Measurements from ENCODE around the gene ZNF765. TPM values are rescaled to one million over a fixed set of nuclear protein-coding genes. Genes with fewer than 3 reads are reported as not detected.
"Not testable (repeated sequence)": the region's sequence is repeated elsewhere in the genome, so short reads cannot be mapped to it uniquely, and the experiment has no call there.

ZNF765 gene
- polyA plus RNA-seq, 3 donors: 1.5 to 5.0 (median 3.4) TPM

DNA sequence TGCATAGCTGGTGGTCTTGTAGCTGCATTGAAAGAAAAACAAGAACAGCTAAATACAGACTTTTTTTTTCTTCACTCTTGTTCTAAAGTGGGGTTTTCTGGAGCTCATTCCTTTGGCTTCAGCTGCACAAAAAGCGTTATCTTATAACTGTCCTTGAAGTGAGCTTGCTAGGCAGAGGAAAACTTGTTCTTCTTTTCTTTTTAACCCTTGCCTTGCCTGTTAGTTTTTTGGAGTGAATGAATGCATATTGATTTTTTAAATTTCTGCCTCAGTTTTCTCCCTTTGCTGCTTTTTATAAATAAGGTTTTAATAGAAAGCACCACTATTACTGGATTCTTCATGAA lies 1.5 kb downstream of the ZNF765 start:
- H3K4me3 ChIP-seq (replicated peaks in 1 of 3; ENCODE audit: low read depth in 2 of 3, low read length in 3 of 3): peak overlapping the region in 1 of 3 experiments; percentile 94
- peaks cover 31 to 40% of the 10 kb centered on the region in 2 donors for H3K36me3 Mint-ChIP-seq
- peaks cover 13 to 19% of the 10 kb centered on the region in 2 donors for H3K4me1 ChIP-seq (ENCODE audit: control insufficient read depth in 1 of 2, insufficient read depth in 2 of 2, low read length in 2 of 2)
- H3K27me3 ChIP-seq (ENCODE audit: control insufficient read depth in 2 of 2, insufficient read depth in 2 of 2, low read length in 2 of 2): no peaks in the 10 kb centered on the region
- H3K9ac ChIP-seq (ENCODE audit: insufficient read depth, low read length, poor library complexity, severe bottlenecking): no peak overlapping the region
- TF ChIP-seq, protein P1, sequence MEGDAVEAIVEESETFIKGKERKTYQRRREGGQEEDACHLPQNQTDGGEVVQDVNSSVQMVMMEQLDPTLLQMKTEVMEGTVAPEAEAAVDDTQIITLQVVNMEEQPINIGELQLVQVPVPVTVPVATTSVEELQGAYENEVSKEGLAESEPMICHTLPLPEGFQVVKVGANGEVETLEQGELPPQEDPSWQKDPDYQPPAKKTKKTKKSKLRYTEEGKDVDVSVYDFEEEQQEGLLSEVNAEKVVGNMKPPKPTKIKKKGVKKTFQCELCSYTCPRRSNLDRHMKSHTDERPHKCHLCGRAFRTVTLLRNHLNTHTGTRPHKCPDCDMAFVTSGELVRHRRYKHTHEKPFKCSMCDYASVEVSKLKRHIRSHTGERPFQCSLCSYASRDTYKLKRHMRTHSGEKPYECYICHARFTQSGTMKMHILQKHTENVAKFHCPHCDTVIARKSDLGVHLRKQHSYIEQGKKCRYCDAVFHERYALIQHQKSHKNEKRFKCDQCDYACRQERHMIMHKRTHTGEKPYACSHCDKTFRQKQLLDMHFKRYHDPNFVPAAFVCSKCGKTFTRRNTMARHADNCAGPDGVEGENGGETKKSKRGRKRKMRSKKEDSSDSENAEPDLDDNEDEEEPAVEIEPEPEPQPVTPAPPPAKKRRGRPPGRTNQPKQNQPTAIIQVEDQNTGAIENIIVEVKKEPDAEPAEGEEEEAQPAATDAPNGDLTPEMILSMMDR (IDR thresholded peaks at IDR 0.05): no peak
- H3K27ac Mint-ChIP-seq: no peak overlapping the region
- no peaks in the 10 kb centered on the region for H4K20me1 ChIP-seq (ENCODE audit: insufficient read depth, low read length)
- WGBS (ENCODE audit: insufficient coverage): no CpG with 5 or more reads among the region's 1 CpG
- intact Hi-C loops (cut with micrococcal nuclease): loop anchor here (5.0 to 10.0 kb wide), 5 partner anchors 36 to 432 kb away; partner anchors contain the start of genes ZNF665 (in 2 of the 2), ZNF761 (in 1 of the 2), ZNF813 (in 1 of the 2) and ZNF816 (in 1 of the 2)
- peaks cover 0 to 4% (median 1%) of the 10 kb centered on the region in 3 donors for H3K27me3 Mint-ChIP-seq (ENCODE audit: low read depth in 3 of 3)
- H3K36me3 ChIP-seq (replicated peaks in 1 of 2; ENCODE audit: control insufficient read depth in 1 of 2, insufficient read depth in 2 of 2, low read length in 2 of 2): peaks cover 24 to 37% of the 10 kb centered on the region in 2 donors
- no peak for DNase-seq
- H3K27ac ChIP-seq (ENCODE audit: low read depth in 1 of 2, low read length in 2 of 2): no peak overlapping the region
- H3K4me2 ChIP-seq (replicated peaks; ENCODE audit: extremely low read depth, low read length, poor library complexity, severe bottlenecking): no peak overlapping the region
- peaks cover 21% of the 10 kb centered on the region for H3K4me1 Mint-ChIP-seq
- no peak overlapping the region for H3K4me3 Mint-ChIP-seq
- H3K79me2 ChIP-seq (ENCODE audit: insufficient read depth, low read length): peaks cover 12% of the 10 kb centered on the region
- H2AFZ ChIP-seq (ENCODE audit: insufficient read depth, low read depth, low read length, poor library complexity, severe bottlenecking): no peak overlapping the region
- peaks cover 33 to 39% of the 10 kb centered on the region in 2 donors for H3K9me3 ChIP-seq (replicated peaks in 1 of 2; ENCODE audit: control insufficient read depth in 1 of 2, insufficient read depth in 1 of 2, low read length in 2 of 2)
- peaks cover 26 to 58% (median 52%) of the 10 kb centered on the region in 7 donors for H3K9me3 Mint-ChIP-seq

DNA sequence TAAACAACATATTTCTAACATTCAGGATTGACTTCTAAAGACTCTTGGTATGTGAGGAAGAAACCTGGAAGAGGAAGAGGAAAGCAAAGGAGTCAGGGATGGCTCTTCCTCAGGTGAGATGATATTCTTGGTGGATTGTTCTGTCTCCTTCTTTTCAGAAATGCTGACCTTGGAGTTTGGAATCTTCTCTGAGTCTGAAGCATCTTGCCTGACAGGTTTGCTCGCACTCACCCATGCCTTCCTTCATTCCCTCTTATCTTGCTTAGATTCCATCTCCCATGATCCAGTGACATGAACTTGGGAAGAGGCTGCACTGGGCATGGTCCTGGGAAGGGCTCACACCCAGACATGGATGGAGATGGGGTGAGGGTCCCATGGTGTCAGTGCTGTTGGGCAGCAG lies 3.0 kb downstream of the ZNF765 start:
- peaks cover 32 to 59% (median 53%) of the 10 kb centered on the region in 7 donors for H3K9me3 Mint-ChIP-seq
- Histone ChIP-seq H3K79me2 (ENCODE audit: insufficient read depth, low read length) (peaks cover 12% of the 10 kb centered on the region), H3K4me1 (ENCODE audit: control insufficient read depth in 1 of 2, insufficient read depth in 2 of 2, low read length in 2 of 2) (peaks cover 13 to 19% of the 10 kb centered on the region in 2 donors), H3K9me3 (replicated peaks in 1 of 2; ENCODE audit: control insufficient read depth in 1 of 2, insufficient read depth in 1 of 2, low read length in 2 of 2) (peaks cover 37 to 39% of the 10 kb centered on the region in 2 donors), H3K36me3 (replicated peaks in 1 of 2; ENCODE audit: control insufficient read depth in 1 of 2, insufficient read depth in 2 of 2, low read length in 2 of 2) (peaks cover 33 to 51% of the 10 kb centered on the region in 2 donors)
- not testable (repeated sequence) for DNase-seq; H3K4me3 Mint-ChIP-seq; H3K27me3 Mint-ChIP-seq (ENCODE audit: low read depth in 3 of 3); H2AFZ ChIP-seq (ENCODE audit: insufficient read depth, low read depth, low read length, poor library complexity, severe bottlenecking); H3K27me3 ChIP-seq (ENCODE audit: control insufficient read depth in 2 of 2, insufficient read depth in 2 of 2, low read length in 2 of 2); H3K27ac ChIP-seq (ENCODE audit: low read depth in 1 of 2, low read length in 2 of 2); H3K9ac ChIP-seq (ENCODE audit: insufficient read depth, low read length, poor library complexity, severe bottlenecking); H4K20me1 ChIP-seq (ENCODE audit: insufficient read depth, low read length); H3K4me2 ChIP-seq (replicated peaks; ENCODE audit: extremely low read depth, low read length, poor library complexity, severe bottlenecking); H3K27ac Mint-ChIP-seq; H3K4me3 ChIP-seq (replicated peaks in 1 of 3; ENCODE audit: low read depth in 2 of 3, low read length in 3 of 3)
- intact Hi-C loops (cut with micrococcal nuclease): loop anchor here (5.0 to 10.0 kb wide), 5 partner anchors 34 to 433 kb away; partner anchors contain the start of genes ZNF665 (in 2 of the 2), ZNF761 (in 1 of the 2), ZNF813 (in 1 of the 2) and ZNF816 (in 1 of the 2)
- WGBS (ENCODE audit: insufficient coverage): no CpG with 5 or more reads among the region's 1 CpG
- peaks cover 45 to 54% of the 10 kb centered on the region in 2 donors for H3K36me3 Mint-ChIP-seq
- peaks cover 21% of the 10 kb centered on the region for H3K4me1 Mint-ChIP-seq

Measured in CD14-positive monocyte (primary cell).